ENCODE results near the gene POU3F1.

POU3F1 gene

DNA sequence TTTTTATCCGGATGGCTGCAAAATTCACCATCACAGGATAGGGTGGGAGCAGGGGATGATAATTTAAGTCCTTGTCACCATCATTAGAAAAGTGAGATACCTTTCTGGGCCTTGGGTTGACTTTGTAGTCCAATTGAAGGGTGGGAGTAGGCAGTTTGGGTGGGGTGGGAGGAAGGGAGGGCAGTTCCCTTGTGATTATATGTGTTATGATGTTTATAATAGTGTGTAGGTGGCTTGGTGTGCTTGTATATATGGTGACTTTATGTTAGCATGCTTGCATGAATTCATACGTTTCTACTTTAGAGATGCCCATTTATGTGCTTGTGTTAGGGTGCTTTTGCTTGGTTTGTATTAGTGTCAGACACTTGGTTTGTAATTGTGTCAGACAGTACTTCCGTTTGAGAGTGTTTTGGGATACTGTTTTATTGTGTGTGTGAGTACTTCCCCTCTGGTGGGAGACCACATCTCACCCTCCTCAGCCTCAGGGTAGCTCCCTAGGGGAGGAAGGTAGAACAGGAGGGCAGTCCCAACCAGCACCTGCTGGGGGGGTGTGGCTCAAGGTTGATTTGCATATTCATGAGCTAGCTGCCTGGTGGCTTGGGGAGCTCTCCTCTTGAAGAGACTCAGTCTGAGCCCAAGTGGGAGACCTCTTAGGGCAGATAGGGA is 6.3 kb upstream of the POU3F1 start:
- TF ChIP-seq PAX5 (IDR thresholded peaks at IDR 0.05; ENCODE audit: insufficient read depth, low read length, severe bottlenecking) (no peak), POU2F2 (IDR thresholded peaks at IDR 0.05; ENCODE audit: low read depth, low read length) (peak; percentile 100)
- peak; percentile 49 for DNase-seq (ENCODE audit: insufficient read length, low spot score)
- peak; percentile 98 for FAIRE-seq

DNA sequence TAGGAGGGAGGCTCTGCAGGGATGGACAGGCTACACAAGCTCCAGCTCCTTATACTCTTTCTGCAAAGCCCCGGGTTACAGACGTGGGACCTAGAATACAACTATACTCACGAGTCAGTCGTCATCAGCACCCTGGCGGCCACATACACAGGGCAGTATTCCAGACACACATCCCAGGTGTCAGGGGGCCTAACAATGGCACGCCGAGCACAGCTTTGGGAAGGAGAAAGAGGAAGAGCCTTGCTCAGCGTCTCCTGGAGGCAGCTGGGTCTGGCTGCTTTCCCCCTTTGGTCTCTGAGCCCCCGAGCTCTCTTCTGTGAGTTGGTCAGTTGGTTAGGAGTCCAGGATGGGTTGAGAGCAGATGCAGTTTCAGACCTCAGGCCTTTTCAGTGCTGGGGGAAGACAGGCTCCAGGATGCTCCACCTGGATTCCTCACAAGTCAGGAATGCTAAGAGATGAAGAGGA is 4.5 kb upstream of the POU3F1 start:
- no peak for DNase-seq (ENCODE audit: insufficient read length, low spot score)
- TF ChIP-seq SPI1 (IDR thresholded peaks at IDR 0.05; ENCODE audit: low read depth, low read length) (no peak), PAX5 (IDR thresholded peaks at IDR 0.05; ENCODE audit: insufficient read depth, low read length, severe bottlenecking) (no peak), POU2F2 (IDR thresholded peaks at IDR 0.05; ENCODE audit: low read depth, low read length) (no peak), TAF1 (IDR thresholded peaks at IDR 0.05; ENCODE audit: low read depth, low read length) (no peak), POLR2AphosphoS5 (IDR thresholded peaks at IDR 0.05; ENCODE audit: low read depth, low read length) (no peak), POLR2A (IDR thresholded peaks at IDR 0.05; ENCODE audit: low read depth, low read length) (no peak)
- FAIRE-seq: peak; percentile 67

DNA sequence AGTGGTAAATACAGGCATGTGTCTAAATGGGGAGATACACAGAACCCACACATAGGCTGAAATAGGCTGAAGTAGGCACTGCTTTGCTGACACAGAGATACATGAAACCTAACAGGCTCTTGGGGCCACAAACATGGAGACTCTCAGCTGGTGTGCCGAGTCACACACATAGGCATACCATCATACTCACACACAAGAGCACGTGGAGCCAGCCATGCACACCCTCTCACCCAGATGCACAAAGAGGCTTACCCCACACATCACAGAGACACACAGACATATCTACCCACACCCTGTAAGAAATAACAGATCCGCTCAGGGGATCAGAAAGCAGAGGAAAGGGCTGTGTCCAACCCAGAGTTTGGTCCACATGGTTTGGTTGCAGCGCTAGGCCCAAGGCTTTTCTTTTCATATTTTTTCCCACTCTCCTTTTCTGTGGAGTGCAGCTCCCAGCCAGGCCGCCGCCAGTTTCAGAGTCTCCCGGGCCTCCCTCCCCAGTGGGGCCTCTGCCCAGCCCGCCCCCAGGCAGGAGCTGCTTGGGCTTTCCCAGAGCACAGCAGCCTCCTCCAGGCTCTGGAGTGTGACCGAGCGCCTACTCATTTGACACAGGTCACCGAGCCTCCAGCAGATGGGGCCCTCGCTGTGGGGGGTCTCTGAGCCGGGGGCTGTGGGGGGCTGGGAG is 3.9 kb upstream of the POU3F1 start:
- DNase-seq (ENCODE audit: insufficient read length, low spot score): no peak
- FAIRE-seq: peak; percentile 86
- TF ChIP-seq TAF1 (IDR thresholded peaks at IDR 0.05; ENCODE audit: low read depth, low read length) (no peak), PAX5 (IDR thresholded peaks at IDR 0.05; ENCODE audit: insufficient read depth, low read length, severe bottlenecking) (peak; percentile 43)

DNA sequence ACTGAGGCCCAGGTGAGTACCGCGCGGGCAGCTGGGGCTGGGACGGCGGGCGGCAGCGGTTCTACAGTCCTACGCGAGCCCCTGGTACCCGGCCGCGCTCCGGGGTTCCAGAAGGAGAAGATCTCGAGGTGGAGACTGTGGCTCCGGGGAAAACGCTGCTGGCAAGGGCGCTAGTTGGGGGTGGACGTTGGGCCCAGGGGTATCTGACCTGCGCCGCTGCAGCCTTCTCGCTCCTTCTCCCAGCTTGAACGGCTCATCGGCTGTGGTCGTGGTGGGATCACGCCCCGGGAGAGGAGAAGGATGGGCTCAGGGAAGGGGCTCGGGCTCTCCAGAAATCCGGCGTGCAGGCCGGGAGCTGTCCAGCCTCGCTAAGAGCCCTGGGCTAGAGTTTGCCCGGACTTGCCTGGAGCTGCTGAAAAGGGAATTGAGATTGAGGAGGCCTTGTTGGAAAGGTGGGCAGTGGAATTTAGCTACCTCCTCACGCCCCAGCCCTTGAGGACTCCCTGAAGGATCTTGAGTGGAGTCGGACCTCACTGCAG is 1.1 kb upstream of the POU3F1 start:
- TF ChIP-seq POU2F2 (IDR thresholded peaks at IDR 0.05; ENCODE audit: low read depth, low read length): no peak
- no peak for TF ChIP-seq POLR2AphosphoS5 (IDR thresholded peaks at IDR 0.05; ENCODE audit: low read depth, low read length)
- no peak for TF ChIP-seq PAX5 (IDR thresholded peaks at IDR 0.05; ENCODE audit: insufficient read depth, low read length, severe bottlenecking)
- no peak for TF ChIP-seq SPI1 (IDR thresholded peaks at IDR 0.05; ENCODE audit: low read depth, low read length)
- no peak for TF ChIP-seq TAF1 (IDR thresholded peaks at IDR 0.05; ENCODE audit: low read depth, low read length)
- TF ChIP-seq POLR2A (IDR thresholded peaks at IDR 0.05; ENCODE audit: low read depth, low read length): no peak
- DNase-seq (ENCODE audit: insufficient read length, low spot score) (peak; percentile 62), FAIRE-seq (no peak)

DNA sequence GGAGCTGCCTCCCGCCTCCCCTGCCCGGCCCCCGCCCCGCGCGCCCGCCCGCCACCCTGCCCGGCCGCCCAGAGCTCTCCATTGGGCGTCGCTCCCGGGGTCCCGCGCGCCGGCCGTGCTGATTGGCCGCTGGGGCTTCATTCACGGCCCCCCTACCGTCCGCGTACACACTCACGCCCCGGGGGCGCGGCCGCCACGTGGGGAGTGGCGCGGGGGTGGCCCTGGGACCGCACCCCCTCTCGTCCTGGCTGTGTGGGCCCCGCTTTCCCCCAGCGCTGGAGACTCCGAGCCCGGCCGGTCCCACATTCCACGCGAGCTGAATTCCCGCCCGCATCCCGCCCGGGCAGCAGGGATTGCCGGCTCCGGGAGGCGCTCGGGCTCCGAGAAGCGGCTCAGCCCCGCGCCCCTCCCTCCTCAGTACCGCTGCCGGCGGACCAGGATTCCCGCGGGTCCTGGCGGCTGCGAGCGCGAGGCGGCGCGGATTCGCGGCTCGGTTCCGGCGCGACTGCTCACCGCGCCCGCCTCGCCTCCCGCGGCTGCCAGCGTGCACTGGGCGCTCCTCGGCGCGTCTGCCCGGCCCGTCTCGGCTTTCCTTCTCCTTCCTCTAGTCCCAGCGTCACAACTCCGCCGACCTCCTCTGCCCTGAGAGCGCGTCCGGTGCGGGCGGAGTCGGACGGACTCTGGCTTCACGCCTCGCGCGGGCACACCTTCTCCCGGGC is 450 bp upstream of the POU3F1 start:
- TF ChIP-seq POU2F2 (IDR thresholded peaks at IDR 0.05; ENCODE audit: low read depth, low read length) (no peak), POLR2AphosphoS5 (IDR thresholded peaks at IDR 0.05; ENCODE audit: low read depth, low read length) (no peak), SPI1 (IDR thresholded peaks at IDR 0.05; ENCODE audit: low read depth, low read length) (no peak), POLR2A (IDR thresholded peaks at IDR 0.05; ENCODE audit: low read depth, low read length) (no peak), TAF1 (IDR thresholded peaks at IDR 0.05; ENCODE audit: low read depth, low read length) (no peak), PAX5 (IDR thresholded peaks at IDR 0.05; ENCODE audit: insufficient read depth, low read length, severe bottlenecking) (no peak)
- peak; percentile 91 for DNase-seq (ENCODE audit: insufficient read length, low spot score)
- peak; percentile 80 for FAIRE-seq

DNA sequence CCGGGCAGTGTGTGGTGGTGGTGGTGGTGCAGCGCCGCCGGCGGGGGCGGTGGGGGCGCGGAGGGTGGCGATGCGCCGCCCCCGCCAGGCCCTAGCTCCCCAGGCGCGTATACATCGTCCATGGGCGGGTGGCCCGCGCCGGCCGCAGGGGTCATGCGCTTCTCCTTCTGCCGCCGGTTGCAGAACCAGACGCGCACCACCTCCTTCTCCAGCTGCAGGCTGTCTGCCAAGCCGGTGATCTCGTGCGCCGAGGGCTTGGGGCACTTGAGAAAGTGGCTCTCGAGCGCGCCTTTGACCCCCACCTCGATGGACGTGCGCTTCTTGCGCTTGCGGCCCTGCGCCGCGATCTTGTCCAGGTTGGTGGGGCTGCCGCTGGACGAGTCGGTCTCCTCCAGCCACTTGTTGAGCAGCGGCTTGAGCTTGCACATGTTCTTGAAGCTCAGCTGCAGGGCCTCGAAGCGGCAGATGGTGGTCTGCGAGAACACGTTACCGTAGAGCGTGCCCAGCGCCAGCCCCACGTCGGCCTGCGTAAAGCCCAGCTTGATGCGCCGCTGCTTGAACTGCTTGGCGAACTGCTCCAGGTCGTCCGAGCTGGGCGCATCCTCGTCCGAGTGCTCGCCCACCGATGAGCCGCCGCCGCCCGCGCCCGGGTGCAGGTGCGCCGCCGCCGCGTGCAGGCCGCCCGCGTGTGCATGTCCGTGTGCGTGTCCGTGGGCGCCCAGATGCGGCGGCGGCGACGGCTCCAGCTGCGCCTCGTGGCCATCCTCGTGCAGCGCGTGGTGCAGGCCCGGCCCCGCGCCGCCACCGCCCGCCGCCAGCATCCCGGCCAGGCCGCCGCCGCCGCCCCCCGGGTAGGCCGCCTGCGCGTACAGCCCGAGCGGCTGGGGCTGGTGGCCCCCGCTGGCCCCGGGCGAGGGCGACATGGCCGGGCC is 926 bp downstream of the POU3F1 start:
- no peak for DNase-seq (ENCODE audit: insufficient read length, low spot score)
- TF ChIP-seq PAX5 (IDR thresholded peaks at IDR 0.05; ENCODE audit: insufficient read depth, low read length, severe bottlenecking): no peak
- TF ChIP-seq POU2F2 (IDR thresholded peaks at IDR 0.05; ENCODE audit: low read depth, low read length): no peak
- no peak for TF ChIP-seq POLR2AphosphoS5 (IDR thresholded peaks at IDR 0.05; ENCODE audit: low read depth, low read length)
- TF ChIP-seq SPI1 (IDR thresholded peaks at IDR 0.05; ENCODE audit: low read depth, low read length): no peak
- TF ChIP-seq TAF1 (IDR thresholded peaks at IDR 0.05; ENCODE audit: low read depth, low read length): no peak
- no peak for TF ChIP-seq POLR2A (IDR thresholded peaks at IDR 0.05; ENCODE audit: low read depth, low read length)
- FAIRE-seq: peak; percentile 60

DNA sequence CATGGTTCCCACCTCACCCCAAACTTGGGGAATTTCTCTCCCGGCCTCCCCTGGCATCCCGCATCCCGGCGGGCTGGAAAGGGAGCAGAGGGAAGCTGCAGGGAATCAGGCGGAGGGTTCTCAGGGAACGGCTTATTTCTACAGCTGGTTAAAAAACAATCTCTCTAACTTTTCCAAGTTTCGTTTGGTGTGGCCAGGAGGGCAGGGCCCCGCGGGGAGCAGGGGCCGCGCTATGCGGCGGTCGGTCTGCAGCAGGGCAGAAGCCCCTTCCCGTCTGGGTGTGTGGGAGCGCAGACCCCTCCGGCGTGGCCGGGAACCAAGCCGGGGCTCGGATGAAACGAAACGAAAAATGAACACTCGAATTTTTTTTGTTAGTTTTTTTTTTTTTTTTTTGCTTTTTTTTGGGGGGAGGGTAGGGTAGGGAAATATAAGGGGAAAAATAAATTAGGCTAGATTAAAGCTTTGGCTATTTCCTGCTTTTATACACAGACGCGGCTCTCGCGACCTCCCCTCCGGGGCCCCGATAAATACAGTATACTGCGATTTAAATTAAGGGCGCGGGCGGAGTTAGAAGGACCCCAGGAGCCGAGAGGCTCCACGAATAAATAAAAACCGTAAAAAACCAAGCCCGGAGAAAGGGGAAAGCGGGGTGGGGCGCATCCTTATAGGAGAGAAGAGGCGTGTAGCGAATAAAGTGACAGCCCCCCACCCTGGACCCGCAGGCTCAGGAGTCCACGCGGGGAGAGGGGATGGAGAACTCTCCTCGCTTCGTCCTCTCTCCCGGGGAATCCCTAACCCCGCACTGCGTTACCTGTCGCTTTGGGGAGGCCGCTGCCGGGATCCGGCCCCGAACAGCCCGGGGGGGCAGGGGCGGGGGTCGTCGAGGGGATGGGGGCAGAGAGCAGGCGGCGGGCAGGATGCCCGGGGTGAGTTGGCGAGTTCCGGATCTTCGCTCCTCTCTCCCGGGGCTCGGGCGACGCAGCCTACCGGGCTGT is 2.1 kb downstream of the POU3F1 start:
- no peak for FAIRE-seq
- TF ChIP-seq POLR2AphosphoS5 (IDR thresholded peaks at IDR 0.05; ENCODE audit: low read depth, low read length) (no peak), POLR2A (IDR thresholded peaks at IDR 0.05; ENCODE audit: low read depth, low read length) (no peak), SPI1 (IDR thresholded peaks at IDR 0.05; ENCODE audit: low read depth, low read length) (no peak), PAX5 (IDR thresholded peaks at IDR 0.05; ENCODE audit: insufficient read depth, low read length, severe bottlenecking) (no peak), TAF1 (IDR thresholded peaks at IDR 0.05; ENCODE audit: low read depth, low read length) (no peak), POU2F2 (IDR thresholded peaks at IDR 0.05; ENCODE audit: low read depth, low read length) (no peak)

More for the DNA sequence above, 2.1 kb downstream of the POU3F1 start:
- no peak for DNase-seq (ENCODE audit: insufficient read length, low spot score)
